IPS-NIHi7 (cell line): Measurements from ENCODE around the gene F9.

Source experiments
- DNase-seq: peaks from one replicate; pipeline ENCODE4 v3.0.0; 2012; ENCODE audit warnings: mixed read lengths; ENCODE audit errors: extremely low spot score

F9 gene

DNA sequence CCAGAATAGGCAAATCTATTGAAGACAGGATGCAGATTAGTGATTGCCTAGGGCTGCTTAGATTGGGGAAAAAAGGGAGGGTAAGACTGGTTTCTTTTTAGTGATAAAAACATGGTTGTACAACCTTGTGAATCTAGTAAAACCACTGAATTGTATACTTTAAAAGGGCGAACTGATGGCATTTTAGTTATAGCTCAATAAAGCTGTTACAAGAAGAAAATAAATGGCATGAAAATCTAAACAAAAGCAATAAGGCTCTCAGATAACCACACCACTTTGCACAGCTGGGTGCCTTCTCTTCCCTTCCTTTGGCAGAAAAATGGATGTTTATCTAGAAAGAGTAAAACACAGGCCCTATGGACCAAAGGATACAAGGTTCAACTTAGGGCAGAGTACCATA lies 69.6 kb downstream of the F9 start:
- DNase-seq: no peak
